Measurements from ENCODE around the gene CBFA2T3. TPM values are rescaled to one million over a fixed set of nuclear protein-coding genes. Genes with fewer than 3 reads are reported as not detected.

CBFA2T3 gene
- polyA plus RNA-seq, 3 donors, result 5.3 to 32.2 (median 6.2) TPM

- H3K9me3 ChIP-seq (replicated peaks in 1 of 2; ENCODE audit: control insufficient read depth in 1 of 2, insufficient read depth in 1 of 2, low read length in 2 of 2), result no peaks in the 10 kb centered on the region
- Mint-ChIP-seq H3K4me1 (peaks cover 57% of the 10 kb centered on the region), H3K27me3 (ENCODE audit: low read depth in 3 of 3) (peaks cover 14 to 37% (median 14%) of the 10 kb centered on the region in 3 donors), H3K27ac (no peak overlapping the region), H3K9me3 (peaks cover 0 to 8% (median 1%) of the 10 kb centered on the region in 7 donors), H3K36me3 (peaks cover 6 to 11% of the 10 kb centered on the region in 2 donors), H3K4me3 (peak overlapping the region in 1 of 2 donors; percentile 15)
- H3K4me2 ChIP-seq (replicated peaks; ENCODE audit: extremely low read depth, low read length, poor library complexity, severe bottlenecking), result peak overlapping the region; percentile 96
- H3K79me2 ChIP-seq (ENCODE audit: insufficient read depth, low read length), result peaks cover 32% of the 10 kb centered on the region
- H3K9ac ChIP-seq (ENCODE audit: insufficient read depth, low read length, poor library complexity, severe bottlenecking), result peak overlapping the region; percentile 32
- H3K4me1 ChIP-seq (ENCODE audit: control insufficient read depth in 1 of 2, insufficient read depth in 2 of 2, low read length in 2 of 2), result peaks cover 59 to 60% of the 10 kb centered on the region in 2 donors
- H3K36me3 ChIP-seq (replicated peaks in 1 of 2; ENCODE audit: control insufficient read depth in 1 of 2, insufficient read depth in 2 of 2, low read length in 2 of 2), result no peaks in the 10 kb centered on the region
- intact Hi-C loops (cut with micrococcal nuclease), result no loop called here
- H3K4me3 ChIP-seq (replicated peaks in 1 of 3; ENCODE audit: low read depth in 2 of 3, low read length in 3 of 3), result peak overlapping the region in 1 of 3 experiments; percentile 95
- peaks cover 18% of the 10 kb centered on the region for H4K20me1 ChIP-seq (ENCODE audit: insufficient read depth, low read length)
- H3K27ac ChIP-seq (ENCODE audit: low read depth in 1 of 2, low read length in 2 of 2), result no peak overlapping the region
- 0% methylated on average over 15 of the region's 21 CpGs for WGBS (ENCODE audit: insufficient coverage)
- peaks cover 0 to 10% of the 10 kb centered on the region in 2 donors for H3K27me3 ChIP-seq (ENCODE audit: control insufficient read depth in 2 of 2, insufficient read depth in 2 of 2, low read length in 2 of 2)
- DNase-seq, result peak in 2 of 3 donors; percentile 17 to 26
- peak overlapping the region; percentile 15 for H2AFZ ChIP-seq (ENCODE audit: insufficient read depth, low read depth, low read length, poor library complexity, severe bottlenecking)
- no peak for TF ChIP-seq CTCF (IDR thresholded peaks at IDR 0.05)
Measured at GRCh38 chr16:88978608-88979346, 1.8 kb upstream of the CBFA2T3 start.

- Histone ChIP-seq H4K20me1 (ENCODE audit: insufficient read depth, low read length) (peaks cover 26% of the 10 kb centered on the region), H3K36me3 (replicated peaks in 1 of 2; ENCODE audit: control insufficient read depth in 1 of 2, insufficient read depth in 2 of 2, low read length in 2 of 2) (no peaks in the 10 kb centered on the region), H3K79me2 (ENCODE audit: insufficient read depth, low read length) (peaks cover 40% of the 10 kb centered on the region), H3K4me2 (replicated peaks; ENCODE audit: extremely low read depth, low read length, poor library complexity, severe bottlenecking) (peak overlapping the region; percentile 96), H3K27me3 (ENCODE audit: control insufficient read depth in 2 of 2, insufficient read depth in 2 of 2, low read length in 2 of 2) (peaks cover 0 to 2% of the 10 kb centered on the region in 2 donors), H3K4me3 (replicated peaks in 1 of 3; ENCODE audit: low read depth in 2 of 3, low read length in 3 of 3) (peak overlapping the region in 1 of 3 experiments; percentile 95), H2AFZ (ENCODE audit: insufficient read depth, low read depth, low read length, poor library complexity, severe bottlenecking) (peak overlapping the region; percentile 70), H3K27ac (ENCODE audit: low read depth in 1 of 2, low read length in 2 of 2) (no peak overlapping the region), H3K4me1 (ENCODE audit: control insufficient read depth in 1 of 2, insufficient read depth in 2 of 2, low read length in 2 of 2) (peaks cover 64 to 67% of the 10 kb centered on the region in 2 donors), H3K9me3 (replicated peaks in 1 of 2; ENCODE audit: control insufficient read depth in 1 of 2, insufficient read depth in 1 of 2, low read length in 2 of 2) (no peaks in the 10 kb centered on the region), H3K9ac (ENCODE audit: insufficient read depth, low read length, poor library complexity, severe bottlenecking) (peak overlapping the region; percentile 32)
- TF ChIP-seq CTCF (IDR thresholded peaks at IDR 0.05), result no peak
- H3K27me3 Mint-ChIP-seq (ENCODE audit: low read depth in 3 of 3), result peaks cover 9 to 29% (median 9%) of the 10 kb centered on the region in 3 donors
- H3K9me3 Mint-ChIP-seq, result peaks cover 0 to 7% (median 1%) of the 10 kb centered on the region in 7 donors
- intact Hi-C loops (cut with micrococcal nuclease), result loop anchor here (2.0 kb wide), 2 partner anchors 39 to 41 kb away; no protein-coding TSS in a partner anchor
- H3K4me1 Mint-ChIP-seq, result peaks cover 60% of the 10 kb centered on the region
- peak overlapping the region in 1 of 2 donors; percentile 35 for H3K4me3 Mint-ChIP-seq
- DNase-seq, result no peak
- no peak overlapping the region for H3K27ac Mint-ChIP-seq
- 9% methylated on average over 24 of the region's 27 CpGs for WGBS (ENCODE audit: insufficient coverage)
- peaks cover 11 to 18% of the 10 kb centered on the region in 2 donors for H3K36me3 Mint-ChIP-seq
Measured at GRCh38 chr16:88977812-88978607, 1.0 kb upstream of the CBFA2T3 start.

All from CD14-positive monocyte (primary cell).